ENCODE data around the gene PCNX1.
"Not testable (repeated sequence)": the region's sequence is repeated elsewhere in the genome, so short reads cannot be mapped to it uniquely, and the experiment has no call there.

PCNX1 gene

DNA sequence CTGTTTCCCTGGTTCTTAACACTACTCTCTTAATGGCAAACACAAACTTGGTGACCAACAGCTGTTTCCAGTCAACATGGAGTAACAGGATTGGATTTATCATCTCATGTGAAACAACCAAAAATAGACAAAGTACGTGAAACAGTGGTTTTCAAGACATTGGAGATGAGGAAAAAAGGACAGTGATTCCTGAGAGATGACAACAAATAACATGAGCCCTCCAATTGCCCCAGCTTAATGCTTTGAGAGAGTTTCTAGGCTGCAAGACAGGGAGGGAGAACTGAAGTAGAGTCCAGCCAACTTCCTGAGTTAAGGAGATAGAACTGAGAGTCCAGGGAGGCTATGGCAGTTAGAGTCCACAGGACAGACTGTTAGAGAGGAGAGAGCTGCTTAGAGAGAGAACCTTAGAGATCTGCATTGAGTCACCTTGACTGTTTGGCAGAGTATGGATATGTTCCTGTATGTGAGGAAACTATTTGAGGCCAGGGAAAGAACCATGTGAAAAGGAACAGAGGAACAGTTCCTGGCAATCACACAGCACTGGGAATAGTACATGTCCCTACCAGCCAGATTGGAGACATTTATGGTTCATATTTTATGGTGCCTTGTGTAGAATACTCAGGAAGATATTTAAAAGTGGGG is 106.4 kb downstream of the PCNX1 start:
- no peak for DNase-seq (ENCODE audit: low read depth, low spot score)

DNA sequence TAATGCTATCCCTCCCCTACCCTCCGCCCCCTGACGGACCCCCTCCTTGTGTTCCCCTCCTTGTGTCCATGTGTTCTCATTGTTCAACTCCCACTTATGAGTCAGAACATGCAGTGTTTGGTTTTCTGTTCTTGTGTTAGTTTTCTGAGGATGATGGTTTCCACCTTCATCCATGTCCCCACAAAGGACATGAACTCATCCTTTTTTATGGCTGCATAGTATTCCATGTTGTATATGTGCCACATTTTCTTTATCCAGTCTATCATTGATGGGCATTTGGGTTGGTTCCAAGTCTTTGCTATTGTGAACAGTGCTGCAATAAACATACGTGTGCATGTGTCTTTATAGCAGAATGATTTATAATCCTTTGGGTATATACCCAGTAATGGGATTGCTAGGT is 112.7 kb downstream of the PCNX1 start:
- not testable (repeated sequence) for DNase-seq (ENCODE audit: low read depth, low spot score)

DNA sequence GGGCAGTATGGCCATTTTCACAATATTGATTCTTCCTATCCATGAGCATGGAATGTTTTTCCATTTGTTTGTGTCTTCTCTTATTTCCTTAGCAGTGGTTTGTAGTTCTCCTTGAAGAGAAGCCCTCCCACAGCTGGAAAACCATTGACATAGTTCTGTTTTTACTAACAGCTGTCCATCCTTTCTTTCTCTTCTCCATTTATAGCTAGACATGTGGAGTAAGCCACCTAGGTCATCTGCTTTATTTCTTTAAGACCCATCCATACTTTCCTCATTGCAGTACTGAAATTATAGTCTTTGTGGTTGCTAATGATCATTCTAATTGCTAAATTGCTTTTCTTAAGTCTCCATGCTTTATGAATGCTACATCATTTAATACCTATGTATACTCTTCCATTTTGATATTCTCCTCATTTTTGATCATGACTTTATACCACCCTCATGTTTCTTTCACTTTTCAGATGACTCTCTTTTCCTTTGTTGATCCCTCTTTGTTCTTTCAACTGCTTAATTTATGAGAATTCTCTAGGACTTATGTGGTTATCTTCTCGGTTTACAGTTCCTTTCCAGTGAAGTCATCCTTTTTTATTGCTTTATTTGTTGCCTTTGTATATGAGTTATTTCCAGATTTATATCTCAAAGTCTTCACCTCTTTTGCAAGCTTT is 114.2 kb downstream of the PCNX1 start:
- no peak for DNase-seq (ENCODE audit: low read depth, low spot score)

DNA sequence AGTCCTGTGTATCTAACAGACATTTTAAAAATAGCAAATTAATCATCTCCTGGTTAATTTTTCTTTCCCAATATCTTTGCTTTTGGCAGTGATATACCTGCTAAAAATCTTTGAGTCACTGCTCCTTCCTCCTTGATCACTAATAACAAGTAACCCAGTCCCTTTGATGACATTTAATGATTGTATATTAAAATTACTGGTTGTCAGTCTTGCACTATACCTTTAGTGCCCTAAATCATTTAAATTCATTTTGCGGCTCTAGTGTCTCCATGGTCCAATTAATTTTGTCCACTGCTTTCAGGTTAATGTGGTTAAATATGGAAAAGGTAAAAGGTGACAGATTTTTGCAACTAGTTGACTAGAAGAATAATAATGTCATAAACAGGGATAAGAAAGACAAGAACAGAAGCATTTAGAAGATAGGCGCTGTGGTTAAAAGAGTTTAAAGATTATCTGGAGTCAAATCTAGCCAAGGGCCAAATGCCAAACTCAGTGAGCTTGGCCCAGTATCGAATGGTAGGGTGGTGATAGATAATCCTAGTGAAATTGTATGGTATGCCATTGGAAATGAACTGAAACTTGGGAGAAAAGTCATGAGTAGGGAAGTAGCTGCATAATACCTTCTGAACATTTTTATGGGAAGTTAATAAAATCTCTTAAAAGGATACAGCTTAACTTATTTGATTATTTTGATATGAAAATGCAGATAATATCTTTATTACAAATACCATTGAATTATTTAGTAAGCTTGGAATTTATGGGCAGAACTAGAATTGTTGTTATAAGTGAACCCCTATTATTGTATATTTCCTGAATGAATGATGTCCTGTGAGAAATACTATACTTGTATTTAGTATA is 115.0 kb downstream of the PCNX1 start:
- DNase-seq (ENCODE audit: low read depth, low spot score) = no peak

DNA sequence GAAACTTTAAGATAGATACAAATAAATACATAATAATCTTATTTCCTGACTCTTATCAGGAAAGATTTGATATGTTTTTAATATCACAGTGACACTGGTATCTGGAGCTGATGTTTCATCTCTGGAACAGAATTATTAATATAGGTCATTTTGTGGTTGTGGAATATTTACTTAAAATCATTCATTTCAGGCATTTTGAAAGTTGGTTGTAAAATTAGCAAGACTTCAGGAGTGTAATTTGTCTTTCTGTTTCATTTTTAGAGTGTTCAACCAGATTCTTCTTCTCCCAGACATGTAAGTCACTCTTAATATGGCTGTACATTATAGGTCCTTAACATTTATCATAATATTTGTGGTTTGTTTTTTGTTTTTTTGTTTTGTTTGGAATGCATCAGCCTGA is 115.7 kb downstream of the PCNX1 start:
- no peak for DNase-seq (ENCODE audit: low read depth, low spot score)

DNA sequence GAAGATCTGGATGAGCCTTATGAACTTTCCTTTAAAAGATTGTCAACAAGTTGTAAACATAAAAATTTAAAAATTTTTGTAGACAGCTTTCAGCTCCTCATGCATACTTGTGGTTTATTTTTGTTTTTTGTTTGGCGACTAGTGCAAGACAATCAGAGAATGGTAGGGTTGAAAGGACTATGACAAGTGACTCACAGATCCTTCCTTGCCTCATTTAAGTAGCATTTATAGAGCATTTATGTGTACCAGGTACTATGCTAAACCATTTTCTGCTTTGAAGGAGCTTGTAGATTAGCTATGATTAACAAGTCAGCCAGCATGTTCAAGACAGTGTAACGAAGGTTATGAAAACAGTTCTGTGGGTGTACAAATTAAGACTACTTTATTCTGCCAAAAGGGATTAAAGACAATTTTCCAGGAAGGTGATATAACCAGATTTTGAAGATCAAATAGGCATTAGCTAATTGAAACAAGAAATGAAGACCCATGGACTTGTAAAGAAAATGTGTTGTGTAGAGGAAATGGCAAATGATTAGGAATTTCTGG is 122.0 kb downstream of the PCNX1 start:
- DNase-seq (ENCODE audit: low read depth, low spot score) = no peak

DNA sequence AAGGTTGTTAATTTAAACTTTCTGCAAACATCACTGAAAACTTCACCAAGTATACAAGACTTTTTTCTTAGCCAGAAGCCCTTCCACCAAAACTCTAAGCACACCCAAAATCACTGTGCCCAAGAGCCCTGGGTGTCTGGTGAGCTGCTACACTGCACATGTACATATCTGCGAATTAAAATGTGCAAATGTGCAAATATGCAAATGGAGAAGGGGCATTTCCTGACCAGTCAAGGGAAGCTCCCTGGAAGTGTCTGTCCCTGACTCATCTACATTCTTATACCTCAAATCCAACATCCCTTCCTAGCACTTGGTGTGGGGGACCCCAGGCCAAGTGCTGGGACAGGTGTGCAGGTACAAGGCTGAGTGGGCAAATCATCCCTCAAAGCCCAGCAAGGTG is 123.7 kb downstream of the PCNX1 start:
- DNase-seq (ENCODE audit: low read depth, low spot score) = no peak

DNA sequence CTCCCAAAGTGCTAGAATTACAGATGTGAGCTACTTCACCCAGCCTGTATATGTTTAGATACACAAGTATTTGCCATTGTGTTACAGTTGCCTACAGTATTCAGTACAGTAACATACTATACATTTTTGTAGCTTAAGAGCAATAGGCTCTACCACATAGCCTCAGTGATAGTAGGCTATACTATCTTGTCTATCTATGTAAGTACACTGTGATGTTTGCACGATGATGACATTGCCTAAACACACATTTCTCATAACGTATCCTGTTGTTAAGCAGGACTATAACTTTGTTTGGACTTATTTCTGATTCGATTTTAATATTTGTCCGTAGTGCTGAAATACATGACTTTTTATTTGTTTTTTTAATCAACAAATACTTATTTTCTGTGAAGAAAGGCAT is 129.2 kb downstream of the PCNX1 start:
- no peak for DNase-seq (ENCODE audit: low read depth, low spot score)

DNA sequence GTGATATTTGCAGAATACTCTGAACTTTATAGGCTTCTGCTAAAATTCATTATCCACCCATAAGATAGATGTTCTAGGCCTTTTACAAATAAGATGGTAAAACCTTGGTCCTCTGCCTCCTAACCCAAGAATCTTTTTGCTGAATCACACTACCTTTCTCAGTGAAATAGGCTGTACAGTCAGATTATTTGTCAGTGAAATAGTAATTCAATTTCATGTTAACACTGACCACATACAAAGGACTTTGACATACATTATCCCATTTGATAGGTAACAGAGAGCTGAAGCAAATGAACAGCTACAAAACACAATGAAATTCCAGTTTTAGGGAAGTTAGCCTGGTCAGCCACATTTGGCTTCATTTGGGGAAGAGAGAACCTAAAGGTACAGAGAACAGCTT is 141.1 kb downstream of the PCNX1 start:
- DNase-seq (ENCODE audit: low read depth, low spot score) = no peak

DNA sequence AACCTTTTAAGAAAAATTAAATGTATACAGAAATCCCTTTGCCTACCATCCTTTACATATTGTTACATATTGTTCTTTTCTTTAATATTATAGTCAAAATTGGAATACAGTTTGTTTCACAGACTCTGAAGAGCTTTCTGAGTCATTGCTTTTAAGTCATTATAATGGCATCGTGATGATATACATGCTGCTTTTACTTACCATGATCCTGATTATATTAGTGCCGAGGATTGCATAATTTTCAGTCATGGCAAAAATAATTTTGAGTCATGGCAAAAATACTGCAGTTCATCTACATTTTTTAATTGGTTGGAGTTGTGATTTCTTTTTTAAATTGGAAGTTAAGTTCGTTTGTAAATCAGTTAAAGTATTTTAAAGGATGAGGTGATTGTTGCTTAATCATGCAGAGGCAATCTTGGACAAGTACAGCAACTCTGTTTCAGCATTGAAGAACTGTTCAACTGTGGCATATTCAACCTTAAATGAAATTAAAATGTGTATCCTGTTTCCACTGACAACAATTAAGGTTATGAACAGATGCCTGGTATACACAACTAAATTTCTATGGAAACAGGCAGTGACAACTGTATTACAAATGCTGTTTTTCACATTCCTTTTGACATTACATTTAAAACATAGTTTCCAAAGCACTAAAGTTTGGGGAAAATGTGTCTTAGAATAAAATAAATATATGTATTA is 142.3 kb downstream of the PCNX1 start:
- DNase-seq (ENCODE audit: low read depth, low spot score) = no peak

DNA sequence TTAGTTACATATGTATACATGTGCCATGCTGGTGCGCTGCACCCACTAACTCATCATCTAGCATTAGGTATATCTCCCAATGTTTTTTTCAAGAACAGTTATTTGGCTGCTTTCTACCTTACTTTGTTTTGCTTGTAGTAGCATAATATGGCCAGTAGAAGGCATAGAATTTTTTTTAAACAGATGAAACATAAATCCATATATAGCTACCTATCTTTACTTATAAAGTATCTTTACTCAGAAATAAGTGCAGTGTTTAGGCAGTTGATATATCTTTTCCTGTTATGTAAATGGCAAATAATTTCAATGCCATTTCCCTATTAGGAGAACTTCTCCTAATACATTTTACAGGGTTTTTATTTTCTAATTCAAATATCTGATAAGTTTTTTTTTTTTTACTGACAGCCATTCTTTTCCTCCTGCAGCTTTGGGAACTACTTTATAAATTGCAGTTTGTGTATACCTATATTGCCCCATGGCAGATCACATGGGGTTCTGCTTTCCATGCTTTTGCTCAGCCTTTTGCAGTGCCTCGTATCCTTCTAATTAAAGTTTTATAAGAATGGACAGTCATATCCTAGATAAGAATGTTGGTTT is 143.1 kb downstream of the PCNX1 start:
- no peak for DNase-seq (ENCODE audit: low read depth, low spot score)

DNA sequence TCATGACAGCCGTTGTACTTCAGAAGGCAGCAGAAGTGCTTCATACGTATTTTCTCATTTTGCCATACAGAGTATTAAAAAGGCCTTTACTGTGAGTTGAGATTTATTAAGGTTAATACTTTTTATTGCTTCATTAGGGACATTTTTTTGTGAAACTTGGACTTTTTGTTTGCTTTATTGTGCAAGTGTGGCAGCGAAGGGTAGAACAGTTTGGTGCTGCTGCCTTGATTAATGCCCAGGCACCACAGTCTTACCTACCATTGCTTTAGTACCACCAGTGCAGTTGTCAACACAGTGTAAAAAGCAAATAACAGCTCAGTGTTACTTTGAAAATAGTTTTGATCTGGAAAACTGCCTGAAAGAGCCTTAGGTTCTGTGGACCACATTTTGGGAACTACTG is 147.4 kb downstream of the PCNX1 start:
- DNase-seq (ENCODE audit: low read depth, low spot score) = no peak

DNA sequence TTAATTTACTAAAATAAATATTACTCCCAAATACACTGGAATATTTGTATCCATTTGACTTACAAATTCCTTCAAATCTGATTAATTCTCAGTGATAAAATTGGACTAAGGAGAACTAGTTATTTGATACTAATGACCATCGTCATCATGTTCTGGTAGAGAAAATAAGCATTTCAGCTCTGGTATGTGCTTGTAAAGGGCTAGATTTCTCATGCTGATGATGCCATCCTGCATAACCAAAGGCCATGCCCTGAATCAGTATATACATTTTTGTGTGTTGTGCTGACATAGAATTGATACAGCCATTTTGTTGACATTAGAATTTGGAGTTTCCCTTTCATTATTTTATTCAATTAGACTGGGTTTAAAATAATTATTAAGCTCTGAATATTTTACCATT is 148.9 kb downstream of the PCNX1 start:
- DNase-seq (ENCODE audit: low read depth, low spot score) = no peak

DNA sequence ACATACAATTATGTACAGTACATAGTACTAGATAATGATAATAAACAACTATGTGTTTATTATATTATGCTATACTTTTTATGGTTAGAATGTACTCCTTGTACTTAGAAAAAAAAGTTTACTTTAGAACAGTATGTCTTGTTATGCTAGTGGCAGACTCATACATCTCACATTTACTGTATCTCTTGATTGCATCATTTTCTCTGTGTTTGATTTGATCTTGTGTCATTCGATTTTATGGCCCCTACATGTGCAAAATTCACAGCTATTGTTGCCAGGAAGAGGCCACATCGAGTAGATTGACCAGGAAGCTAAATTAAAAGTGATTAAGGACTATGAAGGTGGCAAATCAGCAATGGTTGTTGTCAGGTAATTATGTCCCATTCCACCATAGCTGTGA is 153.0 kb downstream of the PCNX1 start:
- DNase-seq (ENCODE audit: low read depth, low spot score) = no peak

DNA sequence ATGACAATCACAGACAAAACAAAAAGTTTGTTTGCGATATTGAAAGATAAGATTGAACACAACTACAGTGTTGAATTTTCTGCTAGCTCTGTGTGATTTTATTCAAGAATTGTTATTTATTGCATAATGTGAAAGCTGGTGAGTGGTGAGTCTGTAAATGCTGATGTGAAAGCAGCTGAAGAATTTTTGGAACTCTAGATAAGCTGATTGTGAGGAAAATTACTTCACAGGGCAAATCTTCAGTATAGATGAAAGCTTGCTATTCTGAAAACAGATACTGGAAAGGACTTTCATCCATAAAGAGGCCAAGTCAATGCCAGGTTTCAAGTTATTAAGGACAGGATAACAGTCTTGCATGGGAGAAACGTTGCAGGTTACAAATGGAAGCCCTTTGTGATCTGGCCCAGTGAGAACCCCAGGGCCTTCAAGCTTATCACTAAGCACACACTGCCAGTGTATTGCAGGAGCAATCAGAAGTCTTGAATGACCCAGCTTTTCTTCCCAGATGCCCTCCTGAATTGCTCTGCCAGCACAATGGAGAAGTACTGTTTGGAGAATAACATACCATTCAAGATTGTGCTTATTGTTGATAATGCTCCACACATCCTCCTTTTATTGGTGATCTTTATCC is 153.7 kb downstream of the PCNX1 start:
- DNase-seq (ENCODE audit: low read depth, low spot score) = no peak

DNA sequence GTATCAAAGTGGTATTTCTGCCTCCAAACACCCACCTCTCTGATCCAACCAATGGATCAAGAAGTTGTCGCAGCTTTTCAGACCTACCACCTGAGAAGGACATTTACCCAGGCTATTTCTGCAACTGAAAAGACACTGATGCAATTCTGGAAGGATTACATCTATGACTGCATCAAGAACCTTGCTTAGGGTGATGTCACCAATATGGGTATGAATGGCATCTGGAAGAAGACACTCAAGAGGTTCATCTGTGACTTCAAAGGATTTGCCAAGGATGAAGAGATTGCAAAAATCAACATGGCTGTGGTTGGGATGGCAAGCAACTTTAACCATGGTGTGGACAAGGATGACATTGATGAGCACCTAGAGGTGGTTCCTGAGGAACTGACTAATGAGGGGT is 154.2 kb downstream of the PCNX1 start:
- no peak for DNase-seq (ENCODE audit: low read depth, low spot score)

DNA sequence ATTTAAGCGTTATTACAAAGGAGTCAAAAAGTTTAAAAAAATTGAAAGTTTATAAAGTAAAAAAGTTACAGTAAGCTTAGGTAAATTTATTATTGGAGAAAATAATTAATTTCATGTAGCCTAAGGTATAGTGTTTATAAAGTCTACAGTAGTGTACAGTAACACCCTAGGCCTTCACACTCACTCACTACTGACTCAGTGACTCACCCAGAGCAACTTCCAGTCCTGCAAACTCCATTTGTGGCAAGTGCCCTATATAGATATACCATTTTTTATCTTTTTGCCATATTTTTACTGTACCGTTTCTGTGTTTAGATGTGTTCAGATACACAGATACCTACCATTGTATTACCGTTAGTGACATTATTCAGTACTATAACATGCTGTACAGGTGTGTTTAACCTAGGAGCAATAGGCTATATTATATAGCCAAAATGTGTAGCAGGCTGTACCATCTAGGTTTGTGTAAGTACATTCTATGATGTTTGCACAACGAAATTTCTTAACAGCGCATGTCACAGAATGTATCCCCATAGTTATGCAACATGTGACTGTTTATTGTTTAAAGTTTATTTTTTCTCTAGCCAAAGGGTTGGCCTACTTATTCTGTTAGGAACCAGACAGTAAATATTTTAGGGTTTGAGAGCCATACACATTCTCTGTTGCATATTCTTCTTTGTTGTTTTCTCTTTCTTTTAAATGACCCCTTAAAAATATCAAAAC is 155.5 kb downstream of the PCNX1 start:
- DNase-seq (ENCODE audit: low read depth, low spot score) = no peak

DNA sequence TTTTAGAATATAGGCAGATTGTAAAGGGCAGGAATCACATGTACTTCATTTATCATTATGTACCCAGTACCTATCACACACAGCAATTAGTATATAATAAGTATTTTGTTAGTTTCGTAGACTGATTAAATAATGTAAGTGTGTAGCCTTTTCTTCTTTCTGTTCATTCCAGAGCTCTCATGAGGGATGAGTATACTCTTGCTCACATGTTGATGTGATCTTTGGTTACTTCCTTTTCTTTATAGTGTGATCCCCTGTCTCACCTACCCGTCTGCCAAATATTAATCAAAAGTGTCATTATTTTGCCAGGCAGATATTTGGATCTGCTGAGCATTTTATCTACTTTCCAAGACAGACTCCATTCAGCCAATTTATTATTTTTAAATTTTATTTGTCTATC is 156.1 kb downstream of the PCNX1 start:
- no peak for DNase-seq (ENCODE audit: low read depth, low spot score)

DNA sequence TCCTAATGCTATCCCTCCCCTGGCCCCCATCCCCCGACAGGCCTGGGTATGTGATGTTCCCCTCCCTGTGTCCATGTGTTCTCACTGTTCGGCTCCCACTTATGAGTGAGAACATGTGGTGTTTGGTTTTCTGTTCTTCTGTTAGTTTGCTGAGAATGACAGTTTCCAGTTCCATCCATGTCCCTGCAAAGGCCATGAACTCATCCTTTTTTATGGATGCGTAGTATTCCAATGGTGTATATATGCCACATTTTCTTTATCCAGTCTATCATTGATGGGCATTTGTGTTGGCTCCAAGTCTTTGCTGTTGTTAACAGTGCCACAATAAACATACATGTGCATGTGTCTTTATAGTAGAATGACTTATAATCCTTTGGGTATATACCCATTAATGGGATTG is 157.5 kb downstream of the PCNX1 start:
- not testable (repeated sequence) for DNase-seq (ENCODE audit: low read depth, low spot score)

DNA sequence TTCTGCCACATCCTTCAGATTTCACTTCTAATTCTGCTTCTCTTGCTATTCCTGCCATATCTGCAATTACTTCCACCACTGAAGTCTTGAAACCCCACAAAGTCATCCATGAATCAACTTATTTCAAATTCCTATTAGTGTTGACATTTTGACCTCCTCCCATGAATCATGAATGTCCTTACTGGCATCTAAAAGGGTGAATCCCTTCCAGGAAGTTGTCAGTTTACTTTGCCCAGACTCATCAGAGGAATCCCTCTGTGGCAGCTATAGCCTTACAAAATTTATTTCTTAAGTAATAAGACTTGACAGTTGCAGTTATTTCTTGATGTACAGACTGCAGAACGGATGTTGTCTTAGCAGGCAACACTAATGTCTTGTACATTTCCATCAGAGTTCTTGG is 162.9 kb downstream of the PCNX1 start:
- no peak for DNase-seq (ENCODE audit: low read depth, low spot score)
